ENCODE data around the gene PTPRM.

- TF ChIP-seq CTCF (conservative IDR thresholded peaks at IDR 0.05; ENCODE audit: low read depth, low read length) (no peak), POLR2A (IDR thresholded peaks at IDR 0.05; ENCODE audit: low read depth, low read length) (no peak), MXI1 (IDR thresholded peaks at IDR 0.05; ENCODE audit: borderline replicate concordance, low read depth, low read length) (no peak), CEBPB (IDR thresholded peaks at IDR 0.05; ENCODE audit: low read depth, low read length) (no peak), CHD1 (IDR thresholded peaks at IDR 0.05; ENCODE audit: low read depth, low read length) (no peak), FOS (IDR thresholded peaks at IDR 0.05; ENCODE audit: low read depth, low read length) (no peak), BHLHE40 (IDR thresholded peaks at IDR 0.05; ENCODE audit: low read depth, low read length) (no peak), MAFK (IDR thresholded peaks at IDR 0.05; ENCODE audit: low read depth, low read length) (no peak), RCOR1 (IDR thresholded peaks at IDR 0.05; ENCODE audit: insufficient replicate concordance, low read length) (no peak), RAD21 (IDR thresholded peaks at IDR 0.05; ENCODE audit: low read length) (no peak), MAZ (IDR thresholded peaks at IDR 0.05; ENCODE audit: borderline replicate concordance, low read depth, low read length) (no peak)
These were observed 685.3 kb downstream of the PTPRM start for GRCh38 chr18:8252371-8252770.
